ENCODE data around the gene TBC1D16. TPM values are rescaled to one million over a fixed set of nuclear protein-coding genes. Genes with fewer than 3 reads are reported as not detected.

Gene TBC1D16
- total RNA-seq, 4 donors from 2014 or later = 9.1 to 28.0 (median 22.3) TPM

DNA sequence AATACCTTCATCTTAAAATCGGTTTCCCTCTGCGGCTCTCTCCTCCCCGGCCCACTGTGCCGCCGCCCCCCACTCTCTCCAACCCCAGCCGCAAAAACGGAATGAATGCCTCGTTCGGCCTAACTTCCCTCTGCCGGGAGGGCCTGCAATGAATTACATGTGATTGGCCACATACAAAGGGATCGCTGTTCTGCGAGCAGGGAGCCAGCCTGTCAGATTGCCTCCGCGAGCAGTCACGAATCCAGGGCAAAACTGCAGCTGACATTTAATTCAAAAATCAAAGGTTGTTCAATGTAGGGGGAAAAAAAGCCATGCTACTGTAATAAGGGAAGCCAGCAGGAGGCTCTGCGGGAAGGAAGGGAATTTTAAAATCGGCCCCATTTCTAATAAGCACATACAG lies 84.9 kb downstream of the TBC1D16 start:
- TF ChIP-seq, protein P1, sequence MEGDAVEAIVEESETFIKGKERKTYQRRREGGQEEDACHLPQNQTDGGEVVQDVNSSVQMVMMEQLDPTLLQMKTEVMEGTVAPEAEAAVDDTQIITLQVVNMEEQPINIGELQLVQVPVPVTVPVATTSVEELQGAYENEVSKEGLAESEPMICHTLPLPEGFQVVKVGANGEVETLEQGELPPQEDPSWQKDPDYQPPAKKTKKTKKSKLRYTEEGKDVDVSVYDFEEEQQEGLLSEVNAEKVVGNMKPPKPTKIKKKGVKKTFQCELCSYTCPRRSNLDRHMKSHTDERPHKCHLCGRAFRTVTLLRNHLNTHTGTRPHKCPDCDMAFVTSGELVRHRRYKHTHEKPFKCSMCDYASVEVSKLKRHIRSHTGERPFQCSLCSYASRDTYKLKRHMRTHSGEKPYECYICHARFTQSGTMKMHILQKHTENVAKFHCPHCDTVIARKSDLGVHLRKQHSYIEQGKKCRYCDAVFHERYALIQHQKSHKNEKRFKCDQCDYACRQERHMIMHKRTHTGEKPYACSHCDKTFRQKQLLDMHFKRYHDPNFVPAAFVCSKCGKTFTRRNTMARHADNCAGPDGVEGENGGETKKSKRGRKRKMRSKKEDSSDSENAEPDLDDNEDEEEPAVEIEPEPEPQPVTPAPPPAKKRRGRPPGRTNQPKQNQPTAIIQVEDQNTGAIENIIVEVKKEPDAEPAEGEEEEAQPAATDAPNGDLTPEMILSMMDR (IDR thresholded peaks at IDR 0.05) = no peak
- TF ChIP-seq POLR2A (IDR thresholded peaks at IDR 0.05) = no peak
- peak in 1 of 2 donors; percentile 72 for DNase-seq (ENCODE audit: low spot score in 2 of 2)
- intact Hi-C loops (cut with DNase I; ENCODE audit: low total_unique reads) = no loop called here
- H3K4me3 ChIP-seq (ENCODE audit: low read depth, poor library complexity, severe bottlenecking) = no peak overlapping the region
- WGBS, 2 donors = 79 to 80% methylated on average over 17 of the region's 17 CpGs

GRCh38 chr17:79950306-79950705 lies 85.4 kb downstream of the TBC1D16 start:
- peak in 1 of 2 donors; percentile 82 for DNase-seq (ENCODE audit: low spot score in 2 of 2)
- WGBS, 2 donors = 89 to 92% methylated on average over 31 of the region's 31 CpGs

GRCh38 chr17:79949656-79950209 lies 85.9 kb downstream of the TBC1D16 start:
- WGBS, 2 donors = 88 to 91% methylated on average over 27 of the region's 27 CpGs
- peak in 1 of 2 donors; percentile 42 for DNase-seq (ENCODE audit: low spot score in 2 of 2)
- intact Hi-C loops (cut with DNase I; ENCODE audit: low total_unique reads) = no loop called here
- H3K4me3 ChIP-seq (ENCODE audit: low read depth, poor library complexity, severe bottlenecking) = no peak overlapping the region
- no peak for TF ChIP-seq POLR2A (IDR thresholded peaks at IDR 0.05)
- TF ChIP-seq, protein P1 (IDR thresholded peaks at IDR 0.05) = no peak

More at GRCh38 chr17:79950306-79950705, 85.4 kb downstream of the TBC1D16 start:
- intact Hi-C loops (cut with DNase I; ENCODE audit: low total_unique reads) = no loop called here
- no peak overlapping the region for H3K4me3 ChIP-seq (ENCODE audit: low read depth, poor library complexity, severe bottlenecking)
- TF ChIP-seq POLR2A (IDR thresholded peaks at IDR 0.05) = no peak
- TF ChIP-seq, protein P1 (IDR thresholded peaks at IDR 0.05) = no peak

DNA sequence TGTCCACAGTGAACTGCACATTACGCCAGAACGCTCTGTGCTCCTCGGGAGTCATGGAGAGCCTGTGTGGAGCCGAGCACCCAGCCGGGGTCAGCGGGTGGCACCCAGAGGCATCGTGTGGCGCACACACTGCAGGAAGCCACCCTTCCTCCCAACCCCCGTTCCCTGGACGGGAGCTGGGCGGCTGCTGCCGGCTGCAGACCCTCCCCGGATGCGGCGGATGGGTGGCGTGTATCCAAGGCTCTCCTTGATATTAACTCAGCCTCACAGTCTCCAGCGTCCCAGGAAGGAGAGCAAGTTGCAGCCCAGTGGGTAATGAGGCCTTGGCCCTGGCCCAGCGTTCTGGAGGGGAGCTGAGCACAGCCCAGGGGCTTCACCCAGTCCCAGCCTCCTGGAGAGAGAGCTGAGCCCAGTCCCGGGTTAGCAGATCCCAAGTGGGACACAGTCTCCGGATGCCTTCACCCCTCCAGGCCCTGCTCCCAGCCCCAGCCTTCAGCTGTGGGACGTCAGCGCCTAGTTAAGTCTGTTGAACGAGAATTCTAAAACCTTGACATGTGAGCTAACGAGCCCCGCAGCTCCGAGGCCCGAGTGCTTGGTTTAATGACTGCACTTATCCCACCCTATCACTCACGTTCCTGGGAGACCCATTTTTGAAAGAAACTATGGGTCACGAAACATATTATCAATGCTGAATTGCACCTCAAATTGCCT lies 86.6 kb downstream of the TBC1D16 start:
- WGBS, 2 donors = 90 to 95% methylated on average over 26 to 28 of the region's 29 CpGs
- TF ChIP-seq, protein P1 (IDR thresholded peaks at IDR 0.05) = no peak
- no peak for TF ChIP-seq POLR2A (IDR thresholded peaks at IDR 0.05)
- intact Hi-C loops (cut with DNase I; ENCODE audit: low total_unique reads) = no loop called here
- no peak overlapping the region for H3K4me3 ChIP-seq (ENCODE audit: low read depth, poor library complexity, severe bottlenecking)
- peak in 1 of 2 donors; percentile 74 for DNase-seq (ENCODE audit: low spot score in 2 of 2)

DNA sequence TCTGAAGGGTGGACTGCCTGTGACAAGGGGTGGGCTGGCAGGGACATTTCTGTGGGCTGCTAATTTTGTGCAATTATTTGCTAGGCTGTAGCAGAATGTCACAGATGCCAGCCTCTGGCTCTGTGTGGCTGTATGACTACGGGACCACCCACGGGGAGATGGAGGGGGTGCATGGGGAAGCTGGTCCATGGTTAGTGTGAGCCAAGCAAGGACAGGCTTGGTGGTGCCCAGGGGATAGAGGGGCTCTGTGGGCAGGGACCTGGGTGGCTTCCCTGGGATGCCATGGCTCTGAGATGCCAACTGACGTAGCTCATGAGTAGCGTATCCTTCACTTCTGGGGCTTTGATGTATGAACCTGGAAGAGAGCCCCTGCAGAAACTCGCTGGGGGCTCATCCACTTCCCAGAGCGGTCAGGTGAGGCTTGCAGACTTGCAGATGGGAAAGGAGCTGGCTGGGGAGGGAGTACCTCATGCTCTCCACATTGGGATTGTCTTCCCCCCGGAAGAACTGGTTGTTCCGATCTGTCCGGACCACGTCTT lies 87.2 kb downstream of the TBC1D16 start:
- peak in 1 of 2 donors; percentile 54 for DNase-seq (ENCODE audit: low spot score in 2 of 2)
- WGBS, 2 donors = 91 to 95% methylated on average over 9 to 10 of the region's 10 CpGs
- H3K4me3 ChIP-seq (ENCODE audit: low read depth, poor library complexity, severe bottlenecking) = no peak overlapping the region
- TF ChIP-seq, protein P1 (IDR thresholded peaks at IDR 0.05) = no peak
- no peak for TF ChIP-seq POLR2A (IDR thresholded peaks at IDR 0.05)
- intact Hi-C loops (cut with DNase I; ENCODE audit: low total_unique reads) = no loop called here

All from lower leg skin (tissue), 4 donors.